Uterus (tissue), 2 donors: ENCODE data around the gene ELP4.

Experiments used
- POLR2A ChIP-seq, 2 donors: fragments of 450-650 bp; IDR thresholded peaks; one replicate each; pipeline ENCODE4 v1.6.1; 2016; ENCODE audit warnings: antibody characterized with exemption in 2 of 2, mild to moderate bottlenecking in 1 of 2, moderate library complexity in 1 of 2
- TF ChIP-seq, protein P1 (sequence below), 4 experiments: fragments of 200-600 bp in 2 of 4; fragments of 450-650 bp in 2 of 4; sonication (generic) in 2 of 4; IDR thresholded peaks; one replicate each; pipeline ENCODE4 v1.5.1; 2016 to 2019; ENCODE audit warnings: antibody characterized with exemption in 4 of 4, mild to moderate bottlenecking in 2 of 4, moderate library complexity in 1 of 4

DNA sequence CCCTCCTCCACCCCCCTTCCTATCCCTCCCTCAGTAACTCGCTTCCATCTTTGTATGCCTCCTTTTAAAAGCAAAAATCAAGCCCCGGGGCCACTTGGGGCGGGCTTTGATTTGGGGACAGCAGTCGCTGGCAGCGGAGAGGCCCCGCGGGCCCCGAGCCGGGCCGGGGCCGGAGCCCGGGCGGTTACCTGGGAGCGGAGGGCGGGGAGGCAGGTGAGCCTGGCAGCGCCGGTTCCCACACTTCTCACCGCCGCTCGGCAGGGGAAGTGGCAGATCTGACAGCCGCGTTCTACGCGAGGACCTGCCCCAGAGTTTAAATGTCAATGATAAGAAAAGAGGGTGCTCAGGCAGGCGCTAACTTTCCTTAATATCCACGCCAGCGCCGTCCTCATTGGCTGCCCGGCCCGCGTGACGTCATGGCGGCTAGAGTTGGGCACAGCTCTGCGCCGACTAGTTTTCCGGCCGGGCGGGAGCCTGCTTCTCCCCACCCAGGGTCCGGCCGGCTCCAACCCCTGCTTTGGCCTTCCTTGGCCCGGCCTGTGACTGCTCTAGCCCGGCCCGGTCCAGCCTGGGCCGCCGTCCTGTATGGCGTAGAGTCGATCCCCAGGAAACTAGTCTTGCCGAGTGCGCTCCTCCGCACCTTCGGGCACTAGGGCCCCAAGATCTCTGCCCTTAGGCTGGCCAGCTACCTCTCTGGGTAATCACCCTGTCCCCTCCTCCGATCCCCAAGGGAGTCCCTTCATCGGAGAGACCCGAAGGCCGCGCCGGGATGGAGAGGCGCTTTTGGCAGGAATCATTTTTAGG lies 308.3 kb downstream of the ELP4 start:
- TF ChIP-seq, protein P1, sequence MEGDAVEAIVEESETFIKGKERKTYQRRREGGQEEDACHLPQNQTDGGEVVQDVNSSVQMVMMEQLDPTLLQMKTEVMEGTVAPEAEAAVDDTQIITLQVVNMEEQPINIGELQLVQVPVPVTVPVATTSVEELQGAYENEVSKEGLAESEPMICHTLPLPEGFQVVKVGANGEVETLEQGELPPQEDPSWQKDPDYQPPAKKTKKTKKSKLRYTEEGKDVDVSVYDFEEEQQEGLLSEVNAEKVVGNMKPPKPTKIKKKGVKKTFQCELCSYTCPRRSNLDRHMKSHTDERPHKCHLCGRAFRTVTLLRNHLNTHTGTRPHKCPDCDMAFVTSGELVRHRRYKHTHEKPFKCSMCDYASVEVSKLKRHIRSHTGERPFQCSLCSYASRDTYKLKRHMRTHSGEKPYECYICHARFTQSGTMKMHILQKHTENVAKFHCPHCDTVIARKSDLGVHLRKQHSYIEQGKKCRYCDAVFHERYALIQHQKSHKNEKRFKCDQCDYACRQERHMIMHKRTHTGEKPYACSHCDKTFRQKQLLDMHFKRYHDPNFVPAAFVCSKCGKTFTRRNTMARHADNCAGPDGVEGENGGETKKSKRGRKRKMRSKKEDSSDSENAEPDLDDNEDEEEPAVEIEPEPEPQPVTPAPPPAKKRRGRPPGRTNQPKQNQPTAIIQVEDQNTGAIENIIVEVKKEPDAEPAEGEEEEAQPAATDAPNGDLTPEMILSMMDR (IDR thresholded peaks at IDR 0.05) = no peak
- no peak for TF ChIP-seq POLR2A (IDR thresholded peaks at IDR 0.05)
